NCI-H2227 (cell line): Measurements from ENCODE around the gene BHLHA15.

Experiments used
- DNase-seq: peaks from one replicate; lab custom pipeline; 2025; ENCODE audit not compliant: unreplicated experiment; lab: John Stamatoyannopoulos, UW

Gene BHLHA15

DNA sequence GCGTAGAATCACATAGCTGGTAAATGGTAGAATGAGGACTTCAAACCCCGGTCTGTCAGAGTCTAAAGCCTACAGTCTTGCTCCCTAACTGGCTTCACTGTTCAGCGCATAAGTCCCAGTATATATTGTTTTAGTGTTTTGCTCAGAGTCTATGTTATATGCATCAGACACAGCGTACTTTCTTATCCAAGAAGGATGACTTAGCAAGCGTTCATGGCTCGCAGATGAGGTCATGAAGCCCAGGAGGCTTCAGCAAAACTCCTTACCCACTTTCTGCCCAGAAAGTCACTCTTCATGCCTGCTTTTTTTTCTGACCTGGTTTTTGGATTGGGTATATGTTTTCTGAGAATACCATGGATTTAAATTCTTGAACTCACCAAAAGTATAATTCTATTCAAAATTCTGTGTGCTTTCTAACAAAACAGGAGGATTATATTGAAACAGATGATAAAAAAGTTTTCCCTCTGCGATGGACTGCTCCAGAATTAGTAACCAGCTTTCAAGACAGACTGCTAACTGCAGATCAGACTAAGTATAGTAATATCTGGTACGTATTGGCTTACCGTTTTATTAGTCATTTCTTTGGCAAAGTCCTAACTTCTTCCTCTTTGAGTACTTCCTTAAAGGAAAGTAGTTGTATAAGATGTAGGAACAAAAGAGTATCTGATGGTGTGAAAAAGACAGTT lies 24.6 kb upstream of the BHLHA15 start:
- no peak for DNase-seq

DNA sequence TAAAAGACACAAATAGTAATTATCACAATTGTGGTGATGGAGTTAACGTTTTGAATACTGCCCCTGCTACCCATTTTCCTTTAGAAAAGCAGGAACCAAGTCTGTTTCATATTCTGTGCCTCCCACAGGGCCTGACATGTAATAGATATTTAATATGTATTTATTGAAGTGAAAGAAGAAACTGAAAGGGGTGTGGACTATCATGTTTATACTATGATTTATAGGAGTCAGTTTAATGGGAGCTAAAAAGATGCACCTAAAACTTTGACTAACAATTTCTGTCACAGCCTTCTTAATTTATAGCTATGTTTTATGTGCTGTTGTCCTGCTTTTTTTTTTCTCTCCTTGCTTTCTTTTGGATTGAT lies 24.1 kb upstream of the BHLHA15 start:
- no peak for DNase-seq

DNA sequence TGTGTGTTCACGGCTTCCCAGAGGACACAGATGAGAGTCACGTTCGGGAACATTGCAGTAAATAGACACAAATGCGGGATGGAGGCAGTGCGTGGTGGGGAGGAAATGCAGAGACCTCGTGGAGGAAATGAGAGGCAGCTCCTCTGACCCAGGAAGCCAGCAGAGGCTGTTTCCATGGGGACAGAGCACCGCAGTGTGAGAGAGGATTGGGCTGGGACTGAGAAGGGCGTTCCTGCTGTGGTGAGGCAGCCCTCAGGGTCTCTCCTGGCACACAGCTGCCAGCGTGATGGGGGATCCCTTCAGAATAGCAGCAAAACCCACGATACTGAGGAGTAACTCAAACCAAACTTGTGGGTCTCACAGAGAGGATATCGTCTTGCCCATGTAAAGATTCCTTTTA lies 21.7 kb upstream of the BHLHA15 start:
- no peak for DNase-seq

DNA sequence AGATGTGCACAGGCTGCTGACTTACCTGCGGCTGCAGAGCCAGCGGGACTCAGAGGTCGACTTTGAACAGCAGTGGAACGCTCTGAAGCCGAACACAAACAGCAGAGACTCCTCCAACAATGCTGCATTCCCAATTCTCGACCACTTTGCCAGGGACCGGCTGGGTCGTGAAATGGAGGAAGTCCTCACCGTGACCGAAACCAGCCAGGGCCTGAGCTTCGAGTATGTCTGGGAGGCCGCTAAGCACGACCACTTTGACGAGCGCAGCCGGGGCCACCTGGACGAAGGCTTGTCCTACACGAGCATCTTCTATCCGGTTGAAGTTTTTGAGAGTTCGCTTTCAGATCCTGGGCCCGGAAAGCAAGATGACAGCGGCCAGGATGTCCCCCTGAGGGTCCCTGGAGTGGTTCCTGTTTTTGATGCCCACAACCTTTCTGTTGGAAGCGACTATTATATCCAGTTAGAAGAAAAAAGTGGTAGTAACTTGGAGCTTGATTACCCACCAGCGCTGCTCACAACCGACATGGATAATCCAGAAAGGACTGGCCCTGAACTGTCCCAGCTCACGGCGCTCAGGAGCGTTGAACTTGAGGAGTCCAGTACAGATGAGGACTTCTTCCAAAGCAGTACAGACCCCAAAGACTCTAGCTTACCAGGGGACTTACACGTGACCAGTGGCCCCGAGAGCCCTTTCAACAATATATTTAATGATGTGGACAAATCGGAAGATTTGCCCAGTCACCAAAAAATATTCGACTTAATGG lies 19.4 kb upstream of the BHLHA15 start:
- no peak for DNase-seq

DNA sequence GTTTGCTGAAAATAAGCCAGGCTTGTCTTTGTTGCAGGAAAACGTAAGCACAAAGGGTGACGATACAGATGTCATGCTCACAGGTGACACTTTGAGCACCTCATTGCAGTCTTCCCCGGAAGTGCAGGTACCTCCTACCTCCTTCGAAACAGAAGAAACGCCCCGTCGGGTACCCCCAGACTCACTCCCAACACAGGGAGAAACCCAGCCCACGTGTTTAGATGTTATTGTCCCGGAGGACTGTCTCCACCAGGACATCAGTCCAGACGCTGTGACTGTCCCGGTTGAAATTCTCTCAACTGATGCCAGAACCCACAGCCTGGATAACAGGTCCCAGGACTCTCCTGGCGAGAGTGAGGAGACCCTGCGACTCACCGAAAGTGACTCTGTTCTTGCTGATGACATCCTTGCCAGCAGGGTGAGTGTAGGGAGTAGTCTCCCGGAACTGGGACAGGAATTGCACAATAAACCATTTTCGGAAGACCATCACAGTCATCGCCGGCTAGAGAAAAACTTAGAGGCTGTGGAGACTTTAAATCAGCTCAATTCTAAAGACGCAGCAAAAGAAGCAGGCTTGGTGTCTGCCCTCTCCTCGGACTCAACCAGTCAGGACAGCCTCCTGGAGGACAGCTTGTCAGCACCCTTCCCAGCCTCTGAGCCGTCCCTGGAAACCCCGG lies 18.3 kb upstream of the BHLHA15 start:
- no peak for DNase-seq

DNA sequence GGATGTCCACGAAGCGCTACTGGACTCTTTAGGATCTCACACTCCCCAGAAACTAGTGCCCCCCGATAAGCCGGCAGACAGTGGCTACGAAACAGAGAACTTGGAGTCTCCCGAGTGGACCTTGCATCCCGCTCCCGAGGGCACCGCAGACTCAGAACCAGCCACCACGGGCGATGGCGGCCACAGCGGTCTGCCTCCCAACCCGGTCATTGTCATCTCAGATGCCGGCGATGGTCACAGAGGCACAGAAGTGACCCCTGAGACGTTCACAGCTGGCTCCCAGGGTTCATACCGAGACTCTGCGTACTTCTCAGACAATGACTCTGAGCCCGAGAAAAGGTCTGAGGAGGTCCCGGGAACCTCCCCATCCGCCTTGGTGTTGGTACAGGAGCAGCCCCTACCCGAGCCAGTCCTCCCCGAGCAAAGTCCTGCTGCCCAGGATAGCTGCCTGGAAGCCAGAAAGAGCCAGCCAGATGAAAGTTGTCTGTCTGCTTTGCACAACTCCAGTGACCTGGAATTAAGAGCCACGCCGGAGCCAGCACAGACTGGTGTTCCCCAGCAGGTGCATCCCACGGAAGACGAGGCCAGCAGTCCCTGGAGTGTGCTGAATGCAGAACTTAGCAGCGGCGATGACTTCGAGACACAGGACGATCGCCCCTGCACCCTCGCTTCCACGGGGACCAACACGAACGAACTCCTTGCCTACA lies 17.6 kb upstream of the BHLHA15 start:
- no peak for DNase-seq

DNA sequence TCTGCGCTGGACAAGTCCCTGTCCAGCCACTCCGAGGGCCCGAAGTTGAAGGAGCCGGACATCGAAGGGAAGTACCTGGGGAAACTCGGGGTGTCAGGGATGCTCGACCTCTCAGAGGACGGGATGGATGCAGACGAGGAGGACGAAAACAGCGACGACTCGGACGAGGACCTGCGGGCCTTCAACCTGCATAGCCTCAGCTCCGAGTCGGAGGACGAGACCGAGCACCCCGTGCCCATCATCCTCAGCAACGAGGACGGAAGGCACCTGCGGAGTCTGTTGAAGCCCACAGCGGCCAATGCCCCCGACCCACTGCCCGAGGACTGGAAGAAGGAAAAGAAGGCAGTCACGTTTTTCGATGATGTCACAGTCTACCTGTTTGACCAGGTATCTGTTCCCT lies 17.1 kb upstream of the BHLHA15 start:
- no peak for DNase-seq

DNA sequence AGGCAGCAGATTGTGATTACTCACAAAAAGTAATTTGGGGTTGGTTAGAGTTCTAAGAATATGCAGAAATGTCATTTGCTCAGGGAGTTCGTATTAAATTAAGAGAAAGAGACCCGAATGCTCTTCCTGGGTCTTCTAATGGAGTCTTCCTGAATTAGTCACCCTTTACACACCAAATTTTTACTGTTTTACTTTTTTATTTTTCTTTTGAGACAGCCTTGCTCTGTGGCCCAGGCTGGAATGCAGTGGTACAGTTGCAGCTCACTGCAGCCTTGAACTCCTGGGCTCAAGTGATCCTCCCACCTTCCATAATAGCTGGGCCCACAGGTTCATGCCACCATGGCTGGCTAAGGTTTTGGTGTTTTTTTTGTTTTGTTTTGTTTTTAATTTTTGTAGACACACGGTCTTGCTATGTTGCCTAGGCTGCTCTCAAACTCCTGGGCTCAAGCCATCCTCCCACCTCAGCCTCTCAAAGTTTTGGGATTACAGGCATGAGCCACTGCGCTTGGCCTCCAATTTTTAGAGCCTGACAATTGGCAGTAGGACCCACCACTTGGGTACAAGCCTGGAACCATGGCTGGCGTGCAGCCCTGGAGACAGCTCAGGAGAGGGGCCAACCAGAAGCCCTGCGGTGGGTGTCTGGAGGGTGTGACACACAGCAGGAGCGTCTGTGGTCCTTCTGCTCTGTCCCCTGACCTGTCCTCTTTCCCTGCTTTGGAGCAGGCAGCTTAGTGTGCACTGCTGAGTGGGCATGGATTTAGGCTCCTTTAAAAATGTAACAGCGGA lies 16.4 kb upstream of the BHLHA15 start:
- DNase-seq: no peak

DNA sequence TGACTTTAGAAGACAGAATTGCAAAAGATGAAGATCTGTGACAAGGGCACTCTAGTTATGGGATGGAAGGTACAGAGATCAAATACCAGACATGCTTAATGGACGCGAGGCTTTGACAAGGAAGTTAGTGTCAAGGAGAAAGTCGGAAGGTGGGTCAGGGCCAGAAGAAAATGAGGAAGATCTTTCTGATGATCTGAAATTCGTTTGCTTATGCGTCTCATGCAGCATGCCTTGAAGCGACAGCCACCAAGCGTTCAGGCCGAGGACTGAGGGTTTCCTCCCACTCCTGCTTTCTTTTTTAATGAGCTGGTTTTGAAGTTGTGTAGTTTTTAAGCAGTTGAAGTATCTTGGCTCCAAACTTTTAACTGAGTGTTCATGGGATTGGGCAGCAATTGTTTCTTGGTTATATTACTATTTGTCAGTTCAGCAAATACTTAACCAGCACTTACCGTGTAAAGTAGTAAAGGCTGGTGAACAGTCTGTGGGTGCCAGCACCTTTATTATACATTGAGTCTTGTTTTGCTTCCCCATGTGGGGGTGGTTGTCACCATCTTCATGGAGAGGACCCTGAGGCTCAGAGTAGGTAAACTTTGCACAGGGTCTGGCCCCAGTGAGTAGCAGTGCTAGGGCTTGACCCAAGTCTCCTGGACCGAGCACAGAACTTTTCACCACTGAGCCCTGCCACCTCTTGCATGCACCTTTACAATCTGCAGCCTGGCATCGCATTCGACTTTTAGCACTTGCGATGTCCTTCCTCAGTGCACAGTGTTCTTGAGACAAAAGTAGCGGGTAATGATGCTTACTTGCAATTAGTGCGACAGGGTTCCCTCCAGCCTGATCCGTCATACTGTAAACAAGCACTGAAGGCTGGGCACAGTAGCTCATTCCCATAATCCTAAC lies 14.3 kb upstream of the BHLHA15 start:
- no peak for DNase-seq

DNA sequence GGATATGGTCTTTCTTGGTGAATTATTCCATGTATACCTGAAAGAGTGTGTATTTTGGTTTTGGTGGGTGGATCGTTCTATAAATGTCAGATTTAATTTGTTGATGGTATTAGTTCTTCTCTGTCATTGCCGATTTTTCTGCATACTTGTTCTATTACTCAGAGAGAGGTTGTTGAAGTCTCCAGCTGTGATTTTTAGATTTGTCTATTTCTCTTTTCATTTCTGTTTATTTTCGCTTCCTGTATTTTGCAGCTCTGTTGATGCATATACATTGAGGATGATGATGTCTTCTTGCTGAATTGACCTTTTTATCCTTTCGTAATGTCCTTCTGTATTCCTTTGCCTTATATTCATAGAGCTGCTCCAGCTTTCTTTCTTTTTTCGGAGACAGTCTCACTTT lies 12.1 kb upstream of the BHLHA15 start:
- no peak for DNase-seq

DNA sequence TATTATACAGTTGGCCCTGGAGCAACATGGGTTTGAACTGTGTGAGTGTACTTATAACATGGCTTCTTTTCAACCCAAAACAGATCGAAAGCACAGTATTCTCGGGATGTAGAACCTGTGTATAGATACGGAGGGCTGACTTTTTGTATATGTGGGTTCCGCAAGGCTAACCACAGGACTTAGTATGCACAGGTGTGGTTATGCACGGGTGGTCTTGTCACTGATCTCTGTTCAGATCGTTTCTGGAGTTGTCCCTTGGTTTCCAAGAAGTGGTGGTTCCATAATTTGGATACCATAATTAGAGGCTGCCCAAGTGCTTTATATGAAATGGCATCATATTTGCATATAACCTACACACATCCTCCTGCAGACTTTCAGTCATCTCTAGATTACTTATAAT lies 10.9 kb upstream of the BHLHA15 start:
- DNase-seq: no peak

DNA sequence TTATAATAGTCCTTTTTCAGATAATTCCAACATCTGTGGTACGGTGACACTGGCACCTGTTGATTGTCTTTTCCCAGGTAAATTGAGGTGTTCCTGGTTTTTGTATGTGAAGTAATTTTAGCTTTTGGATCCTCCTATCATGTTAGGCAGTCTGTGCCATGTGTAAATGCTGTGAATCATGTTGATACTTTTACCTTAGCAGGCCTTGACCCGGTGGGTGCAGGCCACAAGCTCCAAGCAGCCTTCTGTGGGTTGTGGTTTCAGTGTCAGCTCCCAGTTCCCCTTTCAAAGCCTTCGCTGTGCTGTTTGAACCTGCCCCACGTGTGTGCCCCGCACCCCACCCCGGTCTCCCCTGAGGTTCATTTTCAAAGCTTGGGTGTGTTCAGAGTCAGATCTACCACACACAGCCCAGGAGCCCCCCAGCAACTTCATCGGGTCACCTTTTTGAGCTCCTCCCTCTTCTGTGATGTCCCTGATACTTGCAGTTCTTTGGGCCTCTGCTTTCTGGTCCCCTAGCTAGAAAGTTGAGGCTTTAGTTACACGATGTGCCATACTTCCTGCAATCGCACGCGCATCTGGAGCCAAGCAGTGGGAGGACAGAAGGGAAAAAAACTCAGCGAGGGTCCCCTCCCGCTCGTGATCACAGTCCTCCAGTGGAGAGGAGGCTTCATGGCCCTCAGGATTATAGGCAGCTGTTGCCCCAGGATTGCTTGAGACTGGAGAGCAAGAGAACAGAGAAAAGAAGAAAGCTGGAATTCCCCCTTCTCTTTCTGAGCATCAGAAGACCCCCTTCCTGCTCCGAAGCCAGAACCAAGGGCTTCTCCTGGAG lies 8.7 kb upstream of the BHLHA15 start:
- no peak for DNase-seq

DNA sequence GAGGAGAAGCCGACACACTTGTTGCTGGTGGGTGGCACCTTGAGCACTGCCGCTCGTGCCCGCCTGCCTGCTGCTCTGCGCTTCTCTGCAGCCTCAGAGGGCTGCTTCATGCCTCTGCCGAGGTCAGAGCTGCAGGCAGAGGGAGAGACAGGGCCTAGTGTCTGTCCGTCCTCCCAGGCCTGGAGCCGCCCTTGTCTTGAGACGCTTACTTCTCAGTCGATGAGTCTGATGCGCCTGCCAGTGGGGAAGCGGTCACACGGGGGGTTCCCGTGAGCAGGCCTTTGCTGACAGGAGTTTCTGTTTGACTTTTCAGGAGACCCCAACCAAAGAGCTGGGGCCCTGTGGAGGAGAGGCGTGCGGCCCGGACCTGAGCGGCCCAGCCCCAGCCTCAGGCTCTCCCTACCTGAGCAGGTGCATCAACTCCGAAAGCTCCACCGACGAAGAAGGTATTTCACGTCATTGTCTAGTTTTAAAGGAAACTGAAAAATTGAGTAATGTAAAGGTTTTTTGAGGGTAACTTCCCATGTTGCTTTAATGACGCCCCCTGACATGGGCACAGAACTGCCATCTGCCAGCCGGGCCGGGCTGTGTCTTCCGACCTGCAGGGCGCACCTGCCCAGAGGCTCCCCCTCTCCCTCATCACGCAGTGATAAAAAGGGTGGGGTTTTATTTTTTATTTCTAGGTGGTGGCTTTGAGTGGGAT lies 7.8 kb upstream of the BHLHA15 start:
- DNase-seq: no peak

DNA sequence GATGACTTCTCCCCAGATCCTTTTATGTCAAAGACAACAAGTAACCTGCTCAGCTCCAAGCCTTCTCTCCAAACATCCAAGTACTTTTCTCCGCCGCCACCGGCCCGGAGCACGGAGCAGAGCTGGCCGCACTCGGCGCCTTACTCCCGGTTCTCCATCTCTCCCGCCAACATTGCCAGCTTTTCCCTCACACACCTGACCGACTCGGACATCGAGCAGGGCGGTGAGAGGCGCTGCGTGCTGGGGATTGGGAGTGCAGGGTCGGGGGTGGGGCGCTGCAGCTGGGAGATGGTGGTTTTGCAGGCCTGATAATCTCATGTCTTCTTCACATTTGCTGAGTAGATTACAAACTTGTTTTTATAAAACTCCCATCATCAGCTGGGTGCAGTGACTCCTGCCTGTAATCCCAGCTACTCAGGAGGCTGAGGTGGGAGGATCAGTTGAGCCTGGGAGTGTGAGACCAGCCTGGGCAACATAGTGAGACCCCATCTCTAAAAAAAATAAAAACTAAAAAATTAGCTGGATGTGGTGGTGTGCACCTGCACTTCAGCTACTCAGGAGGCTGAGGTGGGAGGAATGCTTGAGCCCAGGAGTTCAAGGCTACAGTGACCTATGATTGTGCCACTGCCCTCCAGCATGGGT lies 7.2 kb upstream of the BHLHA15 start:
- no peak for DNase-seq

DNA sequence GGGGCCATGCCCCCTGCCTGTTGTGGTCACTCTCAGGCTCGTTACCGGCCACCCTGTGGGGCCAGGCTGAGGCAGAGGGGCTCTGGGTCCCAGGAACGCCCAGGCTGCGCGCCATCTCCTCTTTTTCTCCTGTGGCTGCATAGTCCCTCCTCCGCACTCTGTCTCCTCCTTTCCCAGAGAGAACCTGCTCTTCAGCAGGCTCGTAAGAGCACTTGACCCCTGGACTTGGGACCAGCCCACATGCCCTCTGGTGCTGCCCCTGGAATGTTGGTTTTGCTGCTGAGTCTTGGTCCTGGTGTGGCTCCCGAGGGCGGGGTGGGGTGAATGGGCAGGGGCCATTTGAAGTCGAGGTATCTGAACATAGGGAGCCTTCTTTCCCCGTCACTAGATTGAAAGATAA lies 6.6 kb upstream of the BHLHA15 start:
- DNase-seq: no peak

DNA sequence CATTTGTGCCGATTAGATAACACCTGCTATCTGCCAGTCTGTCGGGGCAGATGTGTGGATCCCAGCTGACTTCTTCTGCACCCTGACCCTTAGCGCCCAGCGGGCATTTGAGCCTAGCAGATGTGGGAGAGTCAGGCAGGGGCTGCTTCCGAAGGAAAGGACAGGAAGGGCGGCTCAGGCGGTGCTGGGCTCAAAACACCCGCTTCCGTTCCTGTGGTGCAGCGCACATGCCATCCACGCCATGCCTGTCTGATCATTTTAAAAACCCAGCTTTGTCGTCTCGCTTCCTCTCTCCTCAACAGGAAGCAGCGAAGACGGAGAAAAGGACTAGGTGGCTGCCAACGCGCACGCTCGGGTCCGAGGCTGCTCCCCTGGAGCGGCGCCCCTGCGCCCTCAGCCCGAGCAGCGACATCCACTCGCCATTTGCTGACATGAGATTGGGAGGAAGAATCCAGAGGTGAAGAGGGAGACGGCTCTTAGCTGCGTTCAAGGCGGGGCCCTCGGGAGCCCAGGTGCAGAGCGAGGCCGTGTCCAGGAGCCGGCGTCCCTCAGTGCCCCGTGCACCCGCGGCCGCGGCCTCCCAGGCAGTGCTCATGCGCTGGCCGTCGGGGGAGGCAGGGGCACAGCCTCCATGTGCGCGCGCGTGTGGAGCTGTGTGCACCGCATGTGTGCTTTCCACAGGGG lies 5.9 kb upstream of the BHLHA15 start:
- no peak for DNase-seq
